ENCODE results near the gene ARHGAP10.

Gene ARHGAP10

DNA sequence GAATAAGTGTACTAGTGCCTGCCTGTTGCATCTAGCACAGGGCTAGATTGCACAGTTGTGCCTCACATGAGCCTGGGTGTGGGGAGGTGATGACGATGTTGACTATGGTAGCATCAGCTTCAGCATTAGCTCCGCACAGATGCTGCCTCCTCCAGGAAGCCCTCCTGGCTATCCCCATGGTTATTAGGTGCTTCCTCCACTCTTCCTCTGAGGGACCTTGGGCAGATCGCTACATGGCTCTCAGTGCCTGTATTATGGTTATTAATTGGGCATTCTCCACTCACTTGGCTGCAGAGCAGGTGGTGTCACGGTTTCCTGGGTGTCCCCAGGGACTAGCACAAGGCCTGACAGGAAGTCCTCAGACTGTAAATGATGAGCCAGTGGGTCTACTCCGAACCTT lies 325.6 kb downstream of the ARHGAP10 start:
- Histone ChIP-seq H3K14ac (ENCODE audit: low read length) (no peak overlapping the region), H3K36me3 (replicated peaks in 1 of 2; ENCODE audit: control insufficient read depth in 2 of 2, insufficient read depth in 2 of 2, low read length in 2 of 2) (no peaks in the 10 kb centered on the region), H3K27me3 (ENCODE audit: control insufficient read depth in 3 of 3, insufficient read depth in 3 of 3, low read depth in 1 of 3, low read length in 3 of 3) (no peaks in the 10 kb centered on the region), H3K9me3 (replicated peaks in 1 of 2; ENCODE audit: control insufficient read depth in 2 of 2, insufficient read depth in 1 of 2, low read depth in 1 of 2, low read length in 2 of 2) (no peaks in the 10 kb centered on the region), H3K79me1 (ENCODE audit: low read depth, low read length) (no peaks in the 10 kb centered on the region), H2BK12ac (ENCODE audit: low read length) (no peak overlapping the region), H3K23ac (ENCODE audit: low read depth, low read length, poor library complexity) (no peak overlapping the region), H3K9ac (ENCODE audit: low read depth, low read length, poor library complexity) (no peak overlapping the region), H3K4me1 (ENCODE audit: control insufficient read depth in 2 of 2, insufficient read depth in 1 of 2, low read depth in 1 of 2, low read length in 2 of 2) (no peaks in the 10 kb centered on the region), H2AFZ (ENCODE audit: low read length) (no peak overlapping the region), H3K18ac (ENCODE audit: low read length) (no peak overlapping the region), H3K4ac (ENCODE audit: low read length) (no peak overlapping the region), H2AK5ac (ENCODE audit: low read depth, low read length) (no peak overlapping the region), H3K4me3 (ENCODE audit: low read length in 2 of 2) (no peak overlapping the region), H2BK15ac (ENCODE audit: low read length) (no peak overlapping the region), H4K91ac (ENCODE audit: low read depth, low read length, poor library complexity) (no peak overlapping the region), H2BK120ac (ENCODE audit: low read depth, low read length) (no peak overlapping the region), H2BK5ac (ENCODE audit: low read length) (no peak overlapping the region), H4K8ac (ENCODE audit: low read depth, low read length) (no peak overlapping the region), H3K4me2 (ENCODE audit: insufficient read depth, low read length, poor library complexity, severe bottlenecking) (no peak overlapping the region), H3K27ac (replicated peaks; ENCODE audit: low read length) (no peak overlapping the region)
- no CpG with 5 or more reads among the region's 5 CpGs for WGBS, 2 donors (ENCODE audit: extremely low coverage in 2 of 2, insufficient read length in 2 of 2, insufficient replicate concordance in 1 of 2)
- no peak for DNase-seq (ENCODE audit: low spot score)

DNA sequence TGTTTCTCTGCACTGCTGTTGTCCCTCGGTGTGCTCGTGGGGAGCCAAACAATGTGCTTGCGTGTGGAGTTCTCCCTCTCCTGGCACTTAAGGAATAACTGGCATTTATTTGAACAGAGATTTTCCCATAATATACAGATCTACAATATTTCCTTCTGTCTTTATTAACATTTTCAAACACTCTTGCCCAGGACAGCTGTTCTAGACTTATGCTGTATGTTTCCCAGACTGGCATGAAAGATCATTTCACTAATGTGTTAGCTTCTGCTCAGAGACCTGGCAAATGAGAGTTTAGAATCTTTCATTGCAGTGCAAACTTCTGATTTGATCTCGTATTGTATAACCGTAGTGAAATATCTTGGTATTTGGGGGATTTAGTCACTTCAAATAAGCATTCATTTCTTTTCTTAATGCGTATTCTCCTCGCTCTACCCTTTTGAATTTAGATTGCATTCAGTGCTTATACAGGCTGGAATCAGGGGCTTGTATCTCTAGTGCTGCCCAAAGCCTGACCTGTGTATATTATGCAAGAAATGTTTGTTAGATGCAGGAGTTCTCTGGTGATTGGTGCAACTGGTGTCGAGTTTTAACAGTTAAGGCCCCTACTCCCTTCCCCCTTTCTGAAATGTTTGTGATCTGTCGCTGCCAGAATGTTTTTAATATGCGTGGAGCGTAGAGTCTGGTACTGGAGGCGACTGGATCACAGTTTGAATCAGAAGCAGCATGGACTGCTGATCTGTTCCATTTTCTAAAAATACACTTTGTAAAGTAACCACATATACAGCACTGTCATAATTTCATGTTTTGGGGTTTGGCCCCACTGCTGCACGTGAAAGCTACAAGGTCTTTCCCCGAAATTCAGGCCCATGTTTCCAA lies 326.3 kb downstream of the ARHGAP10 start:
- no peak overlapping the region for H3K27ac ChIP-seq (replicated peaks; ENCODE audit: low read length)
- H2BK15ac ChIP-seq (ENCODE audit: low read length), result no peak overlapping the region
- no peaks in the 10 kb centered on the region for H3K4me1 ChIP-seq (ENCODE audit: control insufficient read depth in 2 of 2, insufficient read depth in 1 of 2, low read depth in 1 of 2, low read length in 2 of 2)

DNA sequence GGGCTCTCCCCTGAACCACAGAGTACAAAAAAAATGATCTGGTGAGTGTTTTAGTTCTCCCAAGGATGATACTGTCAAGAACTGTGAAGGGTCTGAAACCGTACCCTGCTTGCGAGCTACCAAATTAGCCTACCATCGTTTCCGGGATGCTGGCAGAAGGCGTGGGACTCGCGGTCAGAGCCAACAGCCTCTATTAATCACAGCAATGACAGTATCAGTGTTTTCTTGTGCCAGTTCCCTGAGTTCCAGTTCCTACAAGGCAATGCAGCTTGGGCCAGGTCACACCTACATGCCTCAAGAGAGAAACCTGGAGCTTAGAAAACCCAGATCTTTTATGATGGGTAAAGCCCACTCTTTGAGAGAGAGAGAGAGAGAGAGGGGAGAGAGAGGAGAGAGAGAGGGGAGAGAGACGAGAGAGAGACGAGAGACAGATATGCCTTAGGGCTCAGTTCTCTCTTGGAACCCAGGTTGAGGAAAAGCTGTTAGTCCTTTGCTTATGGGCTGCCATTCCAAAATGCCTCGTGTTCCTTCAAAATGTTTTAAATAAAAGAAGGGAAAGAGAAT lies 327.8 kb downstream of the ARHGAP10 start:
- Histone ChIP-seq H3K79me1 (ENCODE audit: low read depth, low read length) (no peaks in the 10 kb centered on the region), H3K14ac (ENCODE audit: low read length) (no peak overlapping the region), H3K4me3 (ENCODE audit: low read length in 2 of 2) (no peak overlapping the region), H3K4me2 (ENCODE audit: insufficient read depth, low read length, poor library complexity, severe bottlenecking) (no peak overlapping the region), H2BK120ac (ENCODE audit: low read depth, low read length) (no peak overlapping the region), H3K18ac (ENCODE audit: low read length) (no peak overlapping the region), H2BK15ac (ENCODE audit: low read length) (no peak overlapping the region), H2BK12ac (ENCODE audit: low read length) (no peak overlapping the region), H3K4me1 (ENCODE audit: control insufficient read depth in 2 of 2, insufficient read depth in 1 of 2, low read depth in 1 of 2, low read length in 2 of 2) (peaks cover 0 to 3% of the 10 kb centered on the region in 2 donors), H3K36me3 (replicated peaks in 1 of 2; ENCODE audit: control insufficient read depth in 2 of 2, insufficient read depth in 2 of 2, low read length in 2 of 2) (no peaks in the 10 kb centered on the region), H4K91ac (ENCODE audit: low read depth, low read length, poor library complexity) (no peak overlapping the region), H3K4ac (ENCODE audit: low read length) (no peak overlapping the region), H3K23ac (ENCODE audit: low read depth, low read length, poor library complexity) (no peak overlapping the region), H2AFZ (ENCODE audit: low read length) (no peak overlapping the region), H3K27ac (replicated peaks; ENCODE audit: low read length) (no peak overlapping the region), H3K27me3 (ENCODE audit: control insufficient read depth in 3 of 3, insufficient read depth in 3 of 3, low read depth in 1 of 3, low read length in 3 of 3) (no peaks in the 10 kb centered on the region), H2AK5ac (ENCODE audit: low read depth, low read length) (no peak overlapping the region), H3K9ac (ENCODE audit: low read depth, low read length, poor library complexity) (no peak overlapping the region), H4K8ac (ENCODE audit: low read depth, low read length) (no peak overlapping the region), H2BK5ac (ENCODE audit: low read length) (no peak overlapping the region), H3K9me3 (replicated peaks in 1 of 2; ENCODE audit: control insufficient read depth in 2 of 2, insufficient read depth in 1 of 2, low read depth in 1 of 2, low read length in 2 of 2) (no peaks in the 10 kb centered on the region)
- WGBS, 2 donors (ENCODE audit: extremely low coverage in 2 of 2, insufficient read length in 2 of 2, insufficient replicate concordance in 1 of 2), result no CpG with 5 or more reads among the region's 10 CpGs
- DNase-seq (ENCODE audit: low spot score), result no peak

More for the DNA sequence above, 326.3 kb downstream of the ARHGAP10 start:
- Histone ChIP-seq H3K9ac (ENCODE audit: low read depth, low read length, poor library complexity) (no peak overlapping the region), H3K27me3 (ENCODE audit: control insufficient read depth in 3 of 3, insufficient read depth in 3 of 3, low read depth in 1 of 3, low read length in 3 of 3) (no peaks in the 10 kb centered on the region), H3K4ac (ENCODE audit: low read length) (no peak overlapping the region), H3K79me1 (ENCODE audit: low read depth, low read length) (no peaks in the 10 kb centered on the region), H4K91ac (ENCODE audit: low read depth, low read length, poor library complexity) (no peak overlapping the region), H2AK5ac (ENCODE audit: low read depth, low read length) (no peak overlapping the region), H3K18ac (ENCODE audit: low read length) (no peak overlapping the region), H4K8ac (ENCODE audit: low read depth, low read length) (no peak overlapping the region), H2BK12ac (ENCODE audit: low read length) (no peak overlapping the region), H2BK120ac (ENCODE audit: low read depth, low read length) (no peak overlapping the region), H3K14ac (ENCODE audit: low read length) (no peak overlapping the region), H3K4me3 (ENCODE audit: low read length in 2 of 2) (no peak overlapping the region), H3K9me3 (replicated peaks in 1 of 2; ENCODE audit: control insufficient read depth in 2 of 2, insufficient read depth in 1 of 2, low read depth in 1 of 2, low read length in 2 of 2) (no peaks in the 10 kb centered on the region), H2BK5ac (ENCODE audit: low read length) (no peak overlapping the region), H2AFZ (ENCODE audit: low read length) (no peak overlapping the region), H3K36me3 (replicated peaks in 1 of 2; ENCODE audit: control insufficient read depth in 2 of 2, insufficient read depth in 2 of 2, low read length in 2 of 2) (no peaks in the 10 kb centered on the region), H3K4me2 (ENCODE audit: insufficient read depth, low read length, poor library complexity, severe bottlenecking) (no peak overlapping the region), H3K23ac (ENCODE audit: low read depth, low read length, poor library complexity) (no peak overlapping the region)
- WGBS, 2 donors (ENCODE audit: extremely low coverage in 2 of 2, insufficient read length in 2 of 2, insufficient replicate concordance in 1 of 2), result no CpG with 5 or more reads among the region's 14 CpGs
- no peak for DNase-seq (ENCODE audit: low spot score)

DNA sequence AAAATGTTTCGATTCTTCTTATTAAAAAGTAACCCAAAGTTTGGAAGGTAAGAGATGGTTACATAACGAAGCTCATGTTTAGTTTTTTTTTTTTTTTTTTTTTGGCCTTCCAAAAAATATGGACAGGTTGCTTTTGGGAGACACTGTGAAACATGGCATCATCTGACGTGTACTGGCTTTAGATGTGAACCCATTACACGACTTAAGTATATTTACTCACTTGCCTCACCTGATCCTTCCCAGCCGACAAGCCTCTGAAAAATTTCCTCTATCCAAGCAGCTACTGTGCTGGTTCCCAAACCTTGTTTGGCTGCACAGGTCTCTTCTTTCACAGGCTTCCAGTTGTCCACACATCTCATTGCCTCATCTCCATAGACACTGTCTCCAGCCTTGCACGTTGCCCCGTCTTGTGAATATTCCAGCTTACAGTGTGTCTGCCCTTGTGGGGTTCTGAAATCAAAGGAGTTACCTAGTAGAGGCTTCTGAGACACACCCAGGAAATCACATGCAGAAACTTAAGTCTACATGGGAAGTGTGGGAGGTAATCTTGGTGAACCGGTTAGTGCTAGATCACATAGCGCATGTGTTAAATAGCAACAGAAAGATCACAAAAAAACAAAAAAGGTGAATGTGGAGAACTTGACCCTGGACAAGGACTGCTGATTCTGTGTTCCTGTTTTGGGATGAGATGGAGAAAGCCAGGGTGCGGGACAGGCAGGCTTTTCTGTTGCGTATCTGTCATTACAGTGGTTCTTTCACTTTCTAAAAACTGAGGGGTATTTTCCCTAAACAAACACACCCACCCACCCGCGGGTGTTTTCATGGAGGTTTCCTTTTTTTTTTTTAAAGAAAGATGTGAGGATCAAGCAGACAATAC lies 328.6 kb downstream of the ARHGAP10 start:
- Histone ChIP-seq H3K36me3 (replicated peaks in 1 of 2; ENCODE audit: control insufficient read depth in 2 of 2, insufficient read depth in 2 of 2, low read length in 2 of 2) (no peaks in the 10 kb centered on the region), H3K27ac (replicated peaks; ENCODE audit: low read length) (no peak overlapping the region), H3K9me3 (replicated peaks in 1 of 2; ENCODE audit: control insufficient read depth in 2 of 2, insufficient read depth in 1 of 2, low read depth in 1 of 2, low read length in 2 of 2) (no peaks in the 10 kb centered on the region), H3K4me1 (ENCODE audit: control insufficient read depth in 2 of 2, insufficient read depth in 1 of 2, low read depth in 1 of 2, low read length in 2 of 2) (peaks cover 0 to 8% of the 10 kb centered on the region in 2 donors), H3K23ac (ENCODE audit: low read depth, low read length, poor library complexity) (no peak overlapping the region), H2AK5ac (ENCODE audit: low read depth, low read length) (no peak overlapping the region), H2BK5ac (ENCODE audit: low read length) (no peak overlapping the region), H3K79me1 (ENCODE audit: low read depth, low read length) (no peaks in the 10 kb centered on the region), H3K27me3 (ENCODE audit: control insufficient read depth in 3 of 3, insufficient read depth in 3 of 3, low read depth in 1 of 3, low read length in 3 of 3) (no peaks in the 10 kb centered on the region), H3K18ac (ENCODE audit: low read length) (no peak overlapping the region), H4K91ac (ENCODE audit: low read depth, low read length, poor library complexity) (no peak overlapping the region), H2BK15ac (ENCODE audit: low read length) (no peak overlapping the region), H2BK120ac (ENCODE audit: low read depth, low read length) (no peak overlapping the region), H3K9ac (ENCODE audit: low read depth, low read length, poor library complexity) (no peak overlapping the region), H3K14ac (ENCODE audit: low read length) (no peak overlapping the region), H3K4ac (ENCODE audit: low read length) (no peak overlapping the region), H2BK12ac (ENCODE audit: low read length) (peak overlapping the region; percentile 14), H3K4me2 (ENCODE audit: insufficient read depth, low read length, poor library complexity, severe bottlenecking) (no peak overlapping the region), H4K8ac (ENCODE audit: low read depth, low read length) (no peak overlapping the region), H3K4me3 (ENCODE audit: low read length in 2 of 2) (no peak overlapping the region), H2AFZ (ENCODE audit: low read length) (no peak overlapping the region)
- no CpG with 5 or more reads among the region's 13 CpGs for WGBS, 2 donors (ENCODE audit: extremely low coverage in 2 of 2, insufficient read length in 2 of 2, insufficient replicate concordance in 1 of 2)
- DNase-seq (ENCODE audit: low spot score), result no peak
